22Rv1 (cell line): ENCODE data around the gene GPC4.

Experiments
- ZFX ChIP-seq: fragments of 450-650 bp; IDR thresholded peaks from 2 replicates; pipeline ENCODE4 v1.6.1; 2017; ENCODE audit warnings: antibody characterized with exemption, borderline replicate concordance
- TF ChIP-seq, protein P1 (sequence below): fragments of 450-650 bp; IDR thresholded peaks from 2 replicates; pipeline ENCODE4 v1.5.1; 2017; ENCODE audit warnings: mild to moderate bottlenecking

DNA sequence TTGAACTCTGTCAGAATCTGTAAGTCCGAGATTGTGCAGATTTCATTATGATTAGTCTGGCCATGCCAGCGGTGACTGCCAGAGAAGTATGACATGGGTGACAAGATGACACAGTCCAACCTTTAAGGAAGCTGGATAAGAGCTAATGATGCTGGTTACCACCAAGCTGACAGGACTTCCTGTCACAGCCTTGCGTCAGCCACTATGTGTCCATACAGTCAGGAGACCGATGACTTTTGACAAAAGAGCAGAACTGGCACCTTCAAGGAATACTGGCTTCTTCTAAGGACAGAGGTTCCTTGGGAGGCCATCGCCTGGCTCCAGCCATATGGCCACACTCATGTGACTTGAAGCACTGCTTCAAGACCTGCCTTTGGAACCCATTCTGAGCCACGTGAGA lies 129.9 kb downstream of the GPC4 start:
- TF ChIP-seq, protein P1, sequence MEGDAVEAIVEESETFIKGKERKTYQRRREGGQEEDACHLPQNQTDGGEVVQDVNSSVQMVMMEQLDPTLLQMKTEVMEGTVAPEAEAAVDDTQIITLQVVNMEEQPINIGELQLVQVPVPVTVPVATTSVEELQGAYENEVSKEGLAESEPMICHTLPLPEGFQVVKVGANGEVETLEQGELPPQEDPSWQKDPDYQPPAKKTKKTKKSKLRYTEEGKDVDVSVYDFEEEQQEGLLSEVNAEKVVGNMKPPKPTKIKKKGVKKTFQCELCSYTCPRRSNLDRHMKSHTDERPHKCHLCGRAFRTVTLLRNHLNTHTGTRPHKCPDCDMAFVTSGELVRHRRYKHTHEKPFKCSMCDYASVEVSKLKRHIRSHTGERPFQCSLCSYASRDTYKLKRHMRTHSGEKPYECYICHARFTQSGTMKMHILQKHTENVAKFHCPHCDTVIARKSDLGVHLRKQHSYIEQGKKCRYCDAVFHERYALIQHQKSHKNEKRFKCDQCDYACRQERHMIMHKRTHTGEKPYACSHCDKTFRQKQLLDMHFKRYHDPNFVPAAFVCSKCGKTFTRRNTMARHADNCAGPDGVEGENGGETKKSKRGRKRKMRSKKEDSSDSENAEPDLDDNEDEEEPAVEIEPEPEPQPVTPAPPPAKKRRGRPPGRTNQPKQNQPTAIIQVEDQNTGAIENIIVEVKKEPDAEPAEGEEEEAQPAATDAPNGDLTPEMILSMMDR, result no peak
- no peak for TF ChIP-seq ZFX
